Stimulated activated CD4-positive, alpha-beta T cell treated with anti-CD3 and anti-CD28 coated beads, Interleukin-15, amount 100 ng/mL, for 48 hours (primary cell): ENCODE data around the gene PTPRG.

Source experiments
- DNase-seq, 2 donors: peaks; one replicate each; pipeline ENCODE4 v3.0.0-alpha.2; 2020; ENCODE audit warnings: low read depth in 2 of 2

Gene PTPRG

DNA sequence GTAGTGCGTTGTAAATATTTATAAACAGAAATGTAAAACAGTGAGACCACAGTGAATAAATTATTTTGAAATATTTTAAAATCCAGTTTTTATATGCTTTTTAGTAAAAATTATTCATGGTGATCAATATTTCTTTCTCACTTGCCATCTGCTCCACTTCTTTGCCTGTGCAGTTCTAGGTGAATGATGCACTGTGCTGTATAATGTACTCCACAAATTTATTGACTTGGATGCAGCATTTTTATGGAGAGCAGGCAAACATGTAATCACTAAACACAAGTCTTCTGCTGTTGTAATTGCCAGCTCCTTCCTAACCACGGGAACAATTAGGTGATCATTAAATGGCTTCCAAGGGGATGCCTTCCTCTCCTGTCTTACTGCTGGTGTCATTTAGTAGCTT is 395.9 kb downstream of the PTPRG start:
- no peak for DNase-seq

DNA sequence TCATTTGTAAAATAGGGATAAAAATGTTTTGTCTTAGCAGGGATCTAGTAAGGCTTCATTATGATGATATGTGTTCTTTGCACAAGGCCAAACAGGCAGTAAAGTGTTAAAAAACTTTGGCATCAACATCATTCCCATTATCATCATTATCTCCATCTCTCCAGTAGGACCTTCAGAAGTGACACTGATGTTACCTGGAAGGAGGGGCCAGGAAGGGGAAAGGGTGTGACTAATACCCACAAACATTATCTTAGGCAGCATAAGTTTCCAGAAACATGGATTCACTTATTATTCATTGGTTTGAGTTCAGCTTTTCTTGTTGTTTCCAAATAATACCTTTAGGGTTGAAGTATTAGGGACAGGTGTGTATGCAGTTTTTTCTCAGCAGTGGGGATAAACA is 399.6 kb downstream of the PTPRG start:
- no peak for DNase-seq

DNA sequence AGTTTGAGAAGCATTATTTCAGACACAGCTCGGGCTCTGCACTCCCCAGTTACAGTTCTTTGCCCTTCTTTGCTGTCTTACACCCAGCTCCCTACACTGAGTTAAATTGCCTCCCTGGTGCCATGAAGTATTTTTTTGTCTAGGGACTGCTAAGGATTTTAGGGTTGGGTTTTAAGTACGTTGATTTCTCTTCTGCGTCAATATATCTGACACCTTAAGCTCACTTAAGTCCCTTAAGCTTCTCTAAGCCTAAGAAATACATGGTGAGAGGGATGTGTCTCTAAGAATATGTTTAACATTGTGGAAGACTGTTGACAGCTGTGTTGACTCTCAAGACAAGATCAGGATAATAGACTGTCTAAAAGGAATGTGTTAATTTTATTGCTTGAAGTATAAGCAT is 400.5 kb downstream of the PTPRG start:
- DNase-seq = no peak

DNA sequence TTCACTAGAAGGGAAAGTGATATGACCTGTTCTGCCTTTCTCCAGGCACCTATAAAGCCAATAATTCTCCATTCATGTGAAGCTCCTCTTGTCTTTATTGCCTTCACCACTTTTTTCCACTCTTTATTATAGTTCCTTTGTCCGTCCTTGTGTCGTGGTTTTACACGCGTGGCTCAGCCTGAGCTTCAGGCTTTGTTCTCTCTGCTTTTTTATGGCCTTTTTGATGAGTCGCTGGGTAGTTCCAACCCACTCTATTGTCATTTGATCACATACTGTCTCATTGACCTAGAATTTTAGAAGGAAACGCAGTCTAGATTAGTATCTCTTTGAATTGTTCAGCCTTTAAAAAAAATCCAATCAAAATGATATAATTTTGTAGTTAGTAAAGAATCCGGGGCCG is 403.2 kb downstream of the PTPRG start:
- DNase-seq = no peak

DNA sequence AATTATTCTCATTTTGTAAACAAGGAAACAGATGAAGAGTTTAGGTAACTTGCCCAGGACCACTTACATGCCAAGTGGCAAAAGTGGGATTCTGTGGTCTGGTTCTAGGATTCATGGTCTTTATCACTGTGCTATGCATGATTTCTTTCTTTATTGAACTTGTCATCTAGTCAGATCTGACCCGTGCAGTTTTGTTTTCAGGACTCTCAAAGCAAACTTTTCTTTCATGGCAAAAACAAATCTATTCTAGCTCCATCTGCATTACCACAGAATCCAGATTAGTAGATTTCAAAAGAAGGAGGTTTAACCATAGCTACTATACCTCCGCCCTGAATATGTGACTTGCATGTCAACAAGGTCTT is 404.4 kb downstream of the PTPRG start:
- no peak for DNase-seq

DNA sequence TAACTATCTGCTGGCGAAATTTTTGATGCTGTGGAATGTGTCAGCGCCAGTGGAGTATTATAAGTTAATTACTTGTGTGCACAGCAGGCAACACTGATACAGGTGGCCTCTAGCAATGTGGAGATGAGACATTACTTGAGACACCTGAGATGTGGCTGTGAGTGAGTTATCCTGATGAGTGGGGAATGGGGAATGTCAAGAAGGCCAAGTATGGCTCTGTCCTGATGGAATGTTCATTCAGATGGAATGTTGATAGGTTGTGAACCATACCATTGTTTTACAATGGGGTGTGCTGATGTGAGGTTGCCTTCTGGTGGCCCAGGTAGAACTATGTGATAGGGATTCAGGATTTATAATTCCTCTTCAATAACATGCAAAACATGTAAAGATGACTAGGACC is 404.8 kb downstream of the PTPRG start:
- DNase-seq = no peak

DNA sequence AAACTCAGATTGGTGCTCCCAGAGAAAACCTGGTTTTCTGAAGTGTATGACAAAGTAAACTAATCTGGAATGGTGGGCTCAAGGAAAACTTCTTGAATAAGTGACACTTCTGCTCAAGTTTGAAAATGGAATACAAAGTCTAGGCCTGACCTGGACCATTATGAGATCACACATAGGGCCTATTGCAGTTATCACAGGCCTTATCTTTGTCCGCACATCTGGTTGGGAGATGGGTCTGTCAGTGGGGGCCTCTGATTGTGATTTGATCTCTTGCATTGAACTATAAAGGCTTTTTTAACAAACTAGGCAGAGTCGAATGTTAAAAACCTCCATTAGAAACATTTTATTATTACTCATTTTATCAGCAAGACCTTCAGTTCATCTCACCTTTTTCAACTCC is 405.6 kb downstream of the PTPRG start:
- no peak for DNase-seq

DNA sequence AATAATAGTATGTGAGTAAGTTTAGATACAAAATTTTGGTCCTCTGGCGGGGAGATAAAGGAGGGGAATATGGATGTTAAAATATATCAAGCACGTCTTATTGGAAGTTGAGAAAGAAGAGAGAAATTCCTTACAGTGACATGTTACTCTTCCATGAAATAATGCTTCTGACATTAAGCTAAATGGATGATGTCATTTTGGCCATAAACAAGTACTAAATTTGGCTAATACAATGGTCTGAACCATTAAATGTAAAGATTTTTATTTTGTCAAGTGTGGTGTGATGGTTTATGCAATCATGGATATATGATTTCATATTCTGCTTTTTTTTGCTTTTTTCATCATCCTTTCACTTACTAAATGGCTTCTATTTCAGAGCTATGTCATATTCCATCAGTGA is 406.6 kb downstream of the PTPRG start:
- DNase-seq = no peak

DNA sequence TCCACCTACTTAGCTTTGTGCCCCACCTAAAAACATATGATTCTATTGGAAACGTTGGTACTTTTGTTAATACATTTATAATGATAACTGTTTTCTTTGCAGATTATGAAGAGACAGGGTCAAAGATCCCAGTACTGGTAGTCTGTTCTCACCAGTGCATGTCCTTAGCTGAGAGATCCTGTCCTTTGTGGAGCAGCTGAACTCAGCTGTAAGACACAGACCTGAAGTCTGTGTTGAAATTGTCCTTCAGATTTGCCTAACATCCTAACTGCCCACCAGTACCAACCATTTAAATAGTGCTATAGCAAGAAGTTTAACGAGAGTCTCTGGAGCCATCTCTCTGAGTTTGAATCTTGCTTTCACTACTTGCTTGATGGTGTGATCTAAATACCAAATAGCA is 413.3 kb downstream of the PTPRG start:
- DNase-seq = no peak

DNA sequence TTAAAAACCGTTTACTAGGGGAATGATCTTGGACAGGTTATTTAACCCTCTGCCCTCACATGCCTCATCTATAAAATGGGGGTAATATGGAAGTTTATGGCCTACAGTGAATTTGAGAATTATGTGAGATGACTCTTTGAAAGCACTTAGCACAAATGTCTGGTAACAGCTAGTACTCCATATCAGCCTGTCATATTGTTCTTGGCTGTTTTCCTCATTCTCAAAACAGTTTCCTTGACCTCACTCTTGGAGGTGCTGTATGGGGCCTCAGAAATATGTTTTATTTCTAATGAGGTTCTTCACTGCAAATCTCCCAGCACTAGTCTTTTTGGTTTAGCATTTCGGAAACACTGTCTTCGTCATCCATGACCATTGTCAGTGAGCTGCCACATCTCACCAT is 413.8 kb downstream of the PTPRG start:
- DNase-seq = no peak

DNA sequence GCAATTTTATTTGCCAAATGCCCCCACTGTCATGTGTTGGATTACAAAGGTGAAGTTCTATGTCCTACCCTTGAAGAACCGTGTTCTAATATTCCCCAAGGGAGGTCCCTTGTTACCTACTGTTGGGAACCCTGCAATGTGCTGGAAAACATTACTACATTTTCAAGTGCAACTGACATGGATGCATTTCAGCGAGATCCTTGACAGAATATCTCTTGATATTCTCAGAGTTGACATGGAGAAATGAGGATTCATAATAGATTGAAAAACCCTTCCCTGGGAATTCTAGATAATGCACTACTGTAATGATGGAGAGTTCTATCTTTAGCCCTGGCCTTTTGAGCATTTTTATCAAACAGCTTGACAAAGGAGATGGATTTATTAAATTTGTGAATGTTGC is 414.6 kb downstream of the PTPRG start:
- DNase-seq = no peak

DNA sequence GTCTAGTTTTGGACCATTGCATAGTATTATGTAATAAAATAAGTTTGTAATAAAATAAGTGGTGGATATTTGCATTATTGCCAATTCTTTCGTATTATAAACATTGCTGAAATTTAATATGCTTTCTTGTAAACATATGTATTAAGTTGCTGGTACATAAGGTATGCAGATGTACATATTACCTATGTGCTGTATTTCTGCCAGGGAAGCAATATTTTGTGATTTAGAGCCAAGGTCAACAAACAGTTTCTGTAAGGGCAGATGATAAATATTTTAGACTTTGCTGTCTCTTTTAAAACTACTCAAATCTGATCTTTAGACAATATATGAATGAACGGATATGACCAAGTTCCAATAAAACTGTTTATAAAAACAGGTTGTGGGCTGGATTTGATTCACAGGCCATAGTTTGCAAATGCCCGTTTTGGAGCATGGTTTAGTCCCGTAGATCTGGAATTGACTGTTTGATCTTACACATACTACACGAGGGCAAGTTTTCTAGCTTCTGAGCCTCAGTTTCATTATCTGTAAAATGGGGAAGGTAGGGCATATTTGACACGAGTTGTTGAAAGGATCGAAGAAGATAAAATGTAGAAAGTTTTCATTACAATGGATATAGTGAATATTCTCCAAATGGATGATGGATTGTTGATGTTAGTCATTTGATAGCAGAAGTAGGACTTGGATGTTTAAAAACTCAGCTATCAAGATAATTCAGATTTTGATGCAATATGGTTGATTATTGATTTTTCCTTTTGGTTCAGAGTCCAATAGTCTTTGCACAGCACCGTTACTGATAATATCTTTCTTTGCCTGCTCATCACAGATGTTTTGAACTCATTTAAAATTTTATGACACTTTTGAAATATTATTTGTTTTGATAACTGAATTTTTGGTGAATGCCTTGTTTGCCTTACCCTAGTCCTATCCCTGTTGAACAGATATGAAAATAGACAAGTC is 417.4 kb downstream of the PTPRG start:
- DNase-seq = no peak

DNA sequence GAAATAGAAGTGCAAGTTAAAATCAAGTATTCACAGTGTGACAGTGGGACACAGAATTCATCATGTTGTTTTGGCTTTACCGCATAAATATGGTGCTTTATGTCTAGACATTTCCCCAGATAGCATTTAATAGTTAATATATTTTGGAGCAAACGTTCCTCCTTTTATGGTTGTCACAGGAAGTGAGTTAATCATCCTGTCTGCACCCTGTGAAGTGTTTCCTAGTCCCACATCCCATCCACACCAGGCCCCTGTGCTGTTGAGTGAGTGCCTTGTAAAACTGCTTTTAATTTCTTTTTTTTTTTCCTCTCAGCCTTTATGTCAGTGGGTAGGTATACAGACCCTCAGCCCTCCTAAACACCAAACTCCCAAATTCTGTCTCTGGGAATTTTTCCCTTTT is 418.3 kb downstream of the PTPRG start:
- no peak for DNase-seq

DNA sequence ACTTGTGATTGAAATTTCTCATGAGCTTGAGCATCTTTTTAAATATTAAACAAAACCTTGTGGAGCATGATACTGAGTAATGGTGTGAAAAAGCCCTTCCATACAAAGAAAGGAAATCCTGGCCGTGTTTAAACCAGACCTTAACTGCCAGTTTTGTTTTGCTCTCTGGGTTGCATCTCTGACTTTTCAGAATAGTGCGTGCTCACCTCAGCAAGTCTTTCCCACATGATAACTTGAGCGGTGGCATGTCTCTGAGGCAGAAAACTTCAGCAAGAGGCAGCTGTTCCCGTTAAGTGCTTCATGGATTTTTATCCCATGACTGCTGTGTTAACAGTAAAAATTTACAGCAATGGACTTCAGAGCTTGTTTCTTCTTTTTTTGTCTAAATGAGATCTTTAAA is 418.7 kb downstream of the PTPRG start:
- no peak for DNase-seq

DNA sequence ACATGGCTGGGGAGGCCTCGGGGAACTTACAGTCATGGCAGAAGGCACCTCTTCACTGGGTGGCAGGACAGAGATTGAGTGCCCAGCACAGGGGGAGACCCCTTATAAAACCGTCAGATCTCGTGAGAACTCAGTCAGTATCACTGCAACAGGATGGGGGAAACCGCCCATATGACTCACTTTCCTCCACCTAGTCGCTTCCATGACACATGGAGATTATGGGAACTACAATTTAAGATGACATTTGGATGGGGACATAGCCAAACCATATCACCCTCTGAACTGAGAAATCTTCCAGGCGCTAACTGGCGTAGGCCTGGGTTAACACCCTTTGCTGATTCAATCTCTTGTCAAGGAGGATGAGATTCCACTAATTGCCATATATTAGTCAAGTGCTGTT is 419.7 kb downstream of the PTPRG start:
- DNase-seq = no peak

DNA sequence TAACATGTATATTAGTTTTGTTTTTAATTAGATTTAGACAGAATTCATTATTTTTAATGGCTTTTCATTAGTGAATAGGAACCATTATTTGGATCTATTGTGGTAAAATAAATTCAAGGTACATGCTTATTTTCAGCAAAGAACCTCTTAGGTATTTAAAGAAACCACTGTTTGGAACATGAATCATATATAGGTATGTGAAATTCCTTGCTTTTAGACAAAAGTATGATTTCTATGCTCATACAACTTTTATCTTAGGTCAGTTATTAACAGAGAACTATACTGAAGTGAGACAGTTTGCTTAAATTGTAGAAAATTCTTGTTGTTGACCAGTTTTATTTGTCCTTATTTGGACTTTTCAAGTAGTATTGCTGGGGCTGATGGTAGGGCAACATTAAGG is 422.1 kb downstream of the PTPRG start:
- DNase-seq = no peak

DNA sequence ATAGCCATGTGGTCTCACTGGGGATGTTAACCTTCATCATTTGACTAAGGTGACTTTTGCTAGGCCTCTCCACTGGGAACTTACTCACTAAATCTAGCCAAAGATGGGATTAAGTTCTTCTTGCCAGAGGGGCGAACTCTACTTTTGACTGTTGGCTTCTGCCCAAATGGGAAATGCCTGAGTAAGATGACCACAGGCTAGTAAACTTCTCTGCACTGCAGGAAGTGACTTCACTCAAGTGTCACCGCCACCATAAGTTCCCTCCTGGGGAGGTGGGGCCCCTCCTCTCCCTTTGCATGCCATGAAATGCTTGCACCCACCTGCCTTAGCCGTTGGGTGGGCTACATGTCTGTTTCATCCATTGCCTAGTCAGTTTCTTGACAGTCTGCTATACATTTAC is 423.6 kb downstream of the PTPRG start:
- no peak for DNase-seq

DNA sequence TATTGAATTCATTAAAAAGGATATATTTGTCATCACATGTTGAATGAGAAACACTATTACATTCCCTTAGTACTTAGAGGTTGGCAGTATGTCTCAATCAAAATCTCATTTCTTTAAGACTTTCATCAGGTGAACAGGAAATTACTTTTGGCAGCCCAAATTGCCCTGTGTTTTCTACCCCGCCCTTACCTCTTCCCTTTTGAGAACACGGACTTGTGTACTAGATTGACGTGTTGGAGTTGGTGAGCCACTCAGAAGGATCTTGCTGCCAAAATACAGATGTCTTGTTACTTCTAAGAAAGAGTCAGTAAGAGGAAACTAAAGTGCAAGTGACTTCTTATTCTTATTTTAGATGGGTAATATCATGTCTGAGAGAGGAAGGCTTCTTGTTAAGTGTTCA is 425.1 kb downstream of the PTPRG start:
- no peak for DNase-seq

DNA sequence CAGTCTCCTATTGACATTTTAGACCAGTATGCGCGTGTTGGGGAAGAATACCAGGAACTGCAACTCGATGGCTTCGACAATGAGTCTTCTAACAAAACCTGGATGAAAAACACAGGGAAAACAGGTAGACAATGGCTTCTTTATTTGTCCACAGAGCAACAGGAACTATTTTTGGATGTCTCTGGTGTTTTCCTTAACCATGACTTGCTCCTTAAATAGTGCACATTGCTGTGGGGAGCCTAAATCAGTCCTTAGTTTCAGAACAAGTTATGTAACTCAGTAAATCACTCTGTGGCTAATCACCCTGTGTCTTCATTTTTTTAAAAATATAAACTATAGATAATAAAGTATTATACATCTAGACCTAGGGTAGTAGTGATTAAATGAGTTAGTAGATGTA is 428.3 kb downstream of the PTPRG start:
- DNase-seq = no peak

DNA sequence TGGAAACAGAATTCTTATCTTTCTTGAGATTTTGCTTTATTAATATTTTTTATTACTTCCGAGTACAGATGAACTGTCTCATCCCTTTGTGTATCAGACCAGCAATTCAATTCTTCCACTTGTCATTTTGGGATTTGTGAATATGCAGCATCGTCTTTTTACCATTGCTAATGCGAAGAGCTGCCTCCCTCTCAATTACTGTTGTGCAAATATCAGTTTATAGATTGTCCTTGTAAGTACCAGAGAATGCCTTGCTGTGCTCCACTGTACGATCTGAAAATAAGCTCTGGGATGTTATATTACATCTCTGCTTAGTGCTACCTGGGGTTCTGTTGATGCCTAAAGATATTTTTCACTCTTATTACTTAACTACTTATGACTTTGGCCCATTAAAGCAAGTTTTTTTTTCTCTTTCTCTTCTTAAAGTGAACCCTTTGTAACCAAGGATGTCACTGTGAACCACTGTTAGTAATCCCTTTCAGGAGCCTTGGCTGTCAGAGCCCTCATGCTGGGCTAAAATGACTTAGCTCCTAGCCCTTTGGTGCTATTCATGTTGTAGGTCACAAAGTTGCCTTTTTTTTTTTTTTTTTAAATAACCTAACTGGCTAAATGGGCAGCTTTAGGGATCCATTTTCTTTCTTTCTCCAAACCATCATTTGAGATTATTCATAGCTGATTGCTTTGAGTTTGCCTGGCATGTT is 429.1 kb downstream of the PTPRG start:
- no peak for DNase-seq

DNA sequence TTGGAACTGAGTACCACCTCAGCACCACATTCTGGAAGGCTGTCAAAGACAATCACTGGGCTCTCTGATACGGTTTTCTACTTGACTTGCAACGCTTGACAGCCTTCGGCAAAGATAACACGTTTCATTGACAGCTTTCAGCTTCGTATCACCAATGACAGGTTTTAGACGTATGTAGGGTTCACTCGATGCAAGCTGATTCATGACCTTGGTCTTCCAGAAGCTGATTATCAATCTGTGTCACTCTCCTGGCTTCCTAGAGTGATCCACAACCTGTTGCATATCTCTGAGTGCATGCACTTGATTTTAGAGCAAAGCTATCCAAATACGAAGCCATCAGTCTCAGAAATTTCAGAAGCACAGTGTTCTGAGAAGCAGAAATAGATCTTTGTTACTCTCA is 430.3 kb downstream of the PTPRG start:
- DNase-seq = no peak

DNA sequence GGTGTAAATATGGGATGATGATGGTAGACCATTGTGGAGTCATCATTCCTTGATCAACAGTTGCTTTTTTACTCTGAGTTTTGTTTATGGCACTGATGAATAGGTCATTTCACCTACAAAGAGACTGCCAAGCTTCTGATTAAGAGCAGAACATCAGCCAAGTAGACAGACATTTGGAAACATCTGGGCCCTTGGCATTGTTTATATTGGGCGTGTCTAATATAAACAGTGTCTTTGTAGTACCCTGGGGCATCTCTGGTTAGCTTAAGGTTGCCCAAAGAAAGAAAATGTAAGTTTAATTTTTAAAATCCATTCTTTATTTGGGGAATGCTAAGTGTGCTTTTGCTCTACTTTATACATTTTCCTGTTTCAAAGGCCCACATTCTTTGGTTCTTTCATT is 435.0 kb downstream of the PTPRG start:
- no peak for DNase-seq

DNA sequence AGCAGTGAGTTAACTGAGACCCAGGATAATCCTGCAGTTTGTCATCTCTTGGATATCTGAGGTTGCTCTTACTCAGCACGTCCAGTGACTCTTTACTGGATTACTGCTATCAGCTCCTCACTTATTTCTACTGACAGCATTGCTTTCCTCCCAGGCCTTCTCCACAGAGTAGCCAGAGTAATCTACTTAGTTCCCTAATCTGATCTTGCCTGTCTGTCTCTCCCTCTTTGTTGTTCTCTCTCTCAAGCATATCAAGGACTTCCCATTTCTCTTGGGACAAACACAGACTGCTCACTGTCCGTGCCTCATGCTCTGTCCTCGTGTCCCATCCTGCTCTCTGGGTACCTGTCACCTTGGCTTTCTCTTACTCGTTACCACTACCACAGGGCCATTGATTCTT is 435.7 kb downstream of the PTPRG start:
- DNase-seq = no peak
